ENCODE measurements around the gene CANT1. TPM values are rescaled to one million over a fixed set of nuclear protein-coding genes. Genes with fewer than 3 reads are reported as not detected.

Gene CANT1
- total RNA-seq, 4 donors from 2014 or later = 56.9 to 125 (median 80.0) TPM

- H3K27ac ChIP-seq = no peak overlapping the region
- no peak for TF ChIP-seq CTCF (IDR thresholded peaks at IDR 0.05)
- no peak for TF ChIP-seq POLR2A (IDR thresholded peaks at IDR 0.05)
- H3K9me3 ChIP-seq = no peaks in the 10 kb centered on the region
- H3K36me3 ChIP-seq = no peaks in the 10 kb centered on the region
- peak in 1 of 3 donors; percentile 44 for DNase-seq
- H3K27me3 ChIP-seq = no peaks in the 10 kb centered on the region
- peaks cover 0 to 19% (median 2%) of the 10 kb centered on the region in 4 donors for H3K4me1 ChIP-seq
- H3K4me3 ChIP-seq = no peak overlapping the region
Observed at GRCh38 chr17:79036596-79036995, 27.0 kb upstream of the CANT1 start.

- peak in 1 of 3 donors; percentile 6 for DNase-seq
- no peak for TF ChIP-seq CTCF (IDR thresholded peaks at IDR 0.05)
- TF ChIP-seq POLR2A (IDR thresholded peaks at IDR 0.05) = no peak
- Histone ChIP-seq H3K4me3 (no peak overlapping the region), H3K4me1 (peaks cover 0 to 19% (median 2%) of the 10 kb centered on the region in 4 donors), H3K27me3 (no peaks in the 10 kb centered on the region), H3K36me3 (no peaks in the 10 kb centered on the region), H3K9me3 (no peaks in the 10 kb centered on the region), H3K27ac (no peak overlapping the region)
Observed at GRCh38 chr17:79036181-79036580, 26.6 kb upstream of the CANT1 start.

GRCh38 chr17:79035686-79036085, 26.1 kb upstream of the CANT1 start:
- TF ChIP-seq CTCF (IDR thresholded peaks at IDR 0.05) = no peak
- TF ChIP-seq POLR2A (IDR thresholded peaks at IDR 0.05) = no peak
- peak in 1 of 3 donors; percentile 9 for DNase-seq
- Histone ChIP-seq H3K36me3 (no peaks in the 10 kb centered on the region), H3K27me3 (no peaks in the 10 kb centered on the region), H3K27ac (no peak overlapping the region), H3K9me3 (no peaks in the 10 kb centered on the region), H3K4me3 (no peak overlapping the region), H3K4me1 (peaks cover 0 to 19% (median 2%) of the 10 kb centered on the region in 4 donors)

- Histone ChIP-seq H3K27ac (no peak overlapping the region), H3K4me3 (no peak overlapping the region), H3K4me1 (peaks cover 0 to 19% (median 2%) of the 10 kb centered on the region in 4 donors), H3K27me3 (no peaks in the 10 kb centered on the region), H3K9me3 (no peaks in the 10 kb centered on the region), H3K36me3 (no peaks in the 10 kb centered on the region)
- TF ChIP-seq CTCF (IDR thresholded peaks at IDR 0.05) (no peak), POLR2A (IDR thresholded peaks at IDR 0.05) (no peak)
- peak in 1 of 3 donors; percentile 23 for DNase-seq
Observed at GRCh38 chr17:79034931-79035485, 25.4 kb upstream of the CANT1 start.

GRCh38 chr17:79033741-79034501, 24.4 kb upstream of the CANT1 start:
- H3K4me3 ChIP-seq = no peak overlapping the region
- TF ChIP-seq POLR2A (IDR thresholded peaks at IDR 0.05) (no peak), CTCF (IDR thresholded peaks at IDR 0.05) (no peak)
- no peaks in the 10 kb centered on the region for H3K27me3 ChIP-seq
- peaks cover 0 to 19% (median 2%) of the 10 kb centered on the region in 4 donors for H3K4me1 ChIP-seq
- H3K27ac ChIP-seq = peak overlapping the region in 2 of 4 donors; percentile 16 to 20
- H3K36me3 ChIP-seq = no peaks in the 10 kb centered on the region
- no peaks in the 10 kb centered on the region for H3K9me3 ChIP-seq
- DNase-seq = peak in 1 of 3 donors; percentile 45
